ENCODE results near the gene ALDH6A1.
"Not testable (repeated sequence)": the region's sequence is repeated elsewhere in the genome, so short reads cannot be mapped to it uniquely, and the experiment has no call there.

- TF ChIP-seq CTCF (IDR thresholded peaks at IDR 0.05; ENCODE audit: poor library complexity); EZH2 (IDR thresholded peaks at IDR 0.05; ENCODE audit: borderline replicate concordance); EZH2phosphoT487 (IDR thresholded peaks at IDR 0.05; ENCODE audit: low read depth, severe bottlenecking, unreplicated experiment): not testable (repeated sequence)
These were observed 41.2 kb upstream of the ALDH6A1 start for GRCh38 chr14:74125487-74125886.

Measured in hepatocyte (in vitro differentiated cells).